K562 (cell line): ENCODE results near the gene GLB1L. TPM values are rescaled to one million over a fixed set of nuclear protein-coding genes. Genes with fewer than 3 reads are reported as not detected.
A peak's percentile ranks its signal among the peaks of the same experiment; 100 is the strongest.

ENCODE experiments used
- ATAC-seq: fragments of 200-7000 bp; cut with Tn5 transposase; 3 replicates; pipeline ENCODE4 v1.9.1; 2020; ENCODE audit warnings: moderate library complexity
- BruUV-seq: library from RNA; stranded (reverse); fragments of 400-500 nt; replicated peaks from 2 replicates; lab custom pipeline; 2021; lab: Mats Ljungman, UMichigan
- CTCF ChIA-PET: fragments of 300-600 bp; formaldehyde crosslinking; extraction: SDS; loops from one replicate; lab custom pipeline; 2021; ENCODE audit warnings: low intra/inter-chr PET ratio; lab: Yijun Ruan, JAX
- POLR2A ChIA-PET: fragments of 300-600, 350-650 bp; sonication (Branson Sonifier 250); formaldehyde crosslinking; extraction: SDS; loops from one replicate; lab custom pipeline; 2021; ENCODE audit warnings: antibody characterized with exemption, inconsistent platforms; lab: Yijun Ruan, JAX
- DNase-seq, 4 experiments: peaks; one replicate each; pipeline versions ENCODE4 v3.0.0 to v3.0.0-alpha.2; 2011 to 2018; ENCODE audit warnings: low spot score in 3 of 4, mixed read lengths in 3 of 4; ENCODE audit errors: extremely low read depth in 1 of 4
- FAIRE-seq: peaks from 2 replicates; lab custom pipeline; 2011; peaks lifted over from hg19 to GRCh38; lab: Jason Lieb, UNC
- H2AFZ ChIP-seq: 2 replicates; pipeline ENCODE4 v1.6.0; 2011; ENCODE audit warnings: low read depth, low read length, control low read depth, inconsistent platforms
- H3K27ac ChIP-seq: fragments of 200-600 bp; 3 replicates; pipeline ENCODE4 v1.8.0; 2011; ENCODE audit warnings: low read depth, mild to moderate bottlenecking, control low read depth, inconsistent platforms, low read length, moderate library complexity, mixed read lengths; ENCODE audit errors: extremely low read depth
- H3K27me3 ChIP-seq, 2 experiments: fragments of 300-600 bp in 1 of 2; 2 replicates in 1 of 2; 3 replicates in 1 of 2; pipeline versions ENCODE4 v1.6.0 to v1.8.0; 2011; ENCODE audit warnings: inconsistent platforms in 2 of 2, low read length in 2 of 2, mild to moderate bottlenecking in 1 of 2, mixed read lengths in 1 of 2, moderate library complexity in 1 of 2; ENCODE audit not compliant: control insufficient read depth in 2 of 2, insufficient read depth in 2 of 2
- H3K36me3 ChIP-seq: fragments of 300-600 bp; 3 replicates; pipeline ENCODE4 v1.8.0; 2011; ENCODE audit warnings: mild to moderate bottlenecking, low read length, inconsistent platforms; ENCODE audit not compliant: control insufficient read depth, insufficient read depth
- H3K4me1 ChIP-seq, 2 experiments: fragments of 200-600 bp in 1 of 2; replicated peaks in 1 of 2; 2 replicates in 1 of 2; 3 replicates in 1 of 2; pipeline versions ENCODE4 v1.5.1 to v1.8.0; 2011; ENCODE audit warnings: inconsistent platforms in 2 of 2, low read length in 2 of 2, mild to moderate bottlenecking in 1 of 2, mixed read lengths in 1 of 2, moderate library complexity in 1 of 2; ENCODE audit not compliant: control insufficient read depth in 2 of 2, insufficient read depth in 2 of 2
- H3K4me2 ChIP-seq: 2 replicates; pipeline ENCODE4 v1.6.1; 2011; ENCODE audit warnings: low read length, control low read depth, inconsistent platforms, mixed read lengths; ENCODE audit not compliant: insufficient read depth
- H3K4me3 ChIP-seq: fragments of 200-600 bp; sonication (generic), shearing (Covaris generic); 2 replicates; pipeline ENCODE4 v1.5.1; 2016; ENCODE audit warnings: control low read depth, inconsistent platforms
- H3K79me2 ChIP-seq: fragments of 200-600 bp; 3 replicates; pipeline ENCODE4 v1.8.0; 2011; ENCODE audit warnings: low read length, inconsistent platforms; ENCODE audit not compliant: control insufficient read depth, insufficient read depth
- H3K9ac ChIP-seq, 2 experiments: 2 replicates each; pipeline versions ENCODE4 v1.6.0 to v1.6.1; 2011; ENCODE audit warnings: low read depth in 2 of 2, low read length in 2 of 2, control low read depth in 1 of 2, inconsistent platforms in 1 of 2, mild to moderate bottlenecking in 1 of 2, mixed read lengths in 1 of 2; ENCODE audit not compliant: insufficient read depth in 1 of 2
- H3K9me1 ChIP-seq: one replicate; pipeline ENCODE4 v1.6.0; 2011; ENCODE audit warnings: inconsistent platforms, mild to moderate bottlenecking, low read length, moderate library complexity; ENCODE audit not compliant: control insufficient read depth, insufficient read depth
- H3K9me3 ChIP-seq: replicated peaks from 2 replicates; pipeline ENCODE4 v1.5.1; 2011; ENCODE audit warnings: low read depth, low read length, inconsistent platforms; ENCODE audit not compliant: control insufficient read depth, insufficient read depth
- H4K20me1 ChIP-seq: replicated peaks from 2 replicates; pipeline ENCODE4 v1.6.1; 2011; ENCODE audit warnings: low read length, inconsistent platforms, mixed read lengths; ENCODE audit not compliant: control insufficient read depth, insufficient read depth
- SUPT5H ChIP-seq: fragments of 450-650 bp; IDR thresholded peaks from 2 replicates; pipeline ENCODE4 v1.6.1; 2016
- U2AF1 ChIP-seq: fragments of 200-400 bp; formaldehyde crosslinking; optimal IDR thresholded peaks from 2 replicates; pipeline ENCODE3; 2017; ENCODE audit warnings: mild to moderate bottlenecking, low read depth, low read length, moderate library complexity
- ZNF384 ChIP-seq: IDR thresholded peaks from 2 replicates; pipeline ENCODE4 v1.6.1; 2012; ENCODE audit warnings: low read depth, low read length, improper control_type of control experiment
- WGBS: fragments of 100-300 bp; shearing (Covaris generic); methylation state at CpG from one replicate; pipeline ENCODE4 v1.1.6; 2016; ENCODE audit warnings: low coverage, mixed read lengths; ENCODE audit not compliant: insufficient coverage; ENCODE audit errors: missing lambda C conversion rate; 5-methylcytosine and 5-hydroxymethylcytosine counted together
- in situ Hi-C: fragments of 300-500 bp; cut with MboI; formaldehyde crosslinking; loops from 4 replicates; pipeline ENCODE4 v1.15.0; 2018; ENCODE audit warnings: inconsistent platforms, mixed read lengths
- intact Hi-C: fragments of 100-400 bp; cut with micrococcal nuclease; formaldehyde crosslinking; loops from 2 replicates; pipeline ENCODE4 v1.14.2; 2022
- polyA plus RNA-seq, 8 experiments: library from polyadenylated mRNA; depleted of rRNA in 4 of 8; stranded (reverse) in 5 of 8; unstranded in 3 of 8; fragments of >200 nt; fragmentation: Nextera tagmentation in 2 of 8; fragmentation: Illumina TruSeq in 1 of 8; extraction: Ambion mirVana in 2 of 8; extraction: Trizol in 1 of 8; gene quantifications; 2 replicates each; pipeline versions ENCODE4 v1.2.1 to v1.2.3, GENCODE V29; 2011 to 2014; ENCODE audit warnings: inconsistent platforms in 1 of 8, missing spikeins in 1 of 8
- total RNA-seq, 7 experiments: library from RNA; depleted of rRNA in 6 of 7; stranded (reverse); fragments of >200 nt in 6 of 7; fragmentation: Illumina TruSeq in 2 of 7; extraction: Trizol in 2 of 7; gene quantifications; 2 replicates each; pipeline versions ENCODE4 v1.2.1 to v1.2.3, GENCODE V29; 2011 to 2021; ENCODE audit warnings: low replicate concordance in 1 of 7
- TF ChIP-seq, protein P1 (sequence below): fragments of 250-450 bp; sonication (Bioruptor Pico); IDR thresholded peaks from 2 replicates; pipeline ENCODE4 v1.8.0; 2021; ENCODE audit warnings: borderline replicate concordance, mild to moderate bottlenecking, moderate library complexity; ENCODE audit not compliant: poor library complexity, severe bottlenecking

The GLB1L gene
- total and polyA plus RNA-seq, 9 of the 15 experiments (the other 6 are each of a cell fraction or from before 2014, with no cell fraction given): 0.42 to 2.9 (median 2.5) TPM

DNA sequence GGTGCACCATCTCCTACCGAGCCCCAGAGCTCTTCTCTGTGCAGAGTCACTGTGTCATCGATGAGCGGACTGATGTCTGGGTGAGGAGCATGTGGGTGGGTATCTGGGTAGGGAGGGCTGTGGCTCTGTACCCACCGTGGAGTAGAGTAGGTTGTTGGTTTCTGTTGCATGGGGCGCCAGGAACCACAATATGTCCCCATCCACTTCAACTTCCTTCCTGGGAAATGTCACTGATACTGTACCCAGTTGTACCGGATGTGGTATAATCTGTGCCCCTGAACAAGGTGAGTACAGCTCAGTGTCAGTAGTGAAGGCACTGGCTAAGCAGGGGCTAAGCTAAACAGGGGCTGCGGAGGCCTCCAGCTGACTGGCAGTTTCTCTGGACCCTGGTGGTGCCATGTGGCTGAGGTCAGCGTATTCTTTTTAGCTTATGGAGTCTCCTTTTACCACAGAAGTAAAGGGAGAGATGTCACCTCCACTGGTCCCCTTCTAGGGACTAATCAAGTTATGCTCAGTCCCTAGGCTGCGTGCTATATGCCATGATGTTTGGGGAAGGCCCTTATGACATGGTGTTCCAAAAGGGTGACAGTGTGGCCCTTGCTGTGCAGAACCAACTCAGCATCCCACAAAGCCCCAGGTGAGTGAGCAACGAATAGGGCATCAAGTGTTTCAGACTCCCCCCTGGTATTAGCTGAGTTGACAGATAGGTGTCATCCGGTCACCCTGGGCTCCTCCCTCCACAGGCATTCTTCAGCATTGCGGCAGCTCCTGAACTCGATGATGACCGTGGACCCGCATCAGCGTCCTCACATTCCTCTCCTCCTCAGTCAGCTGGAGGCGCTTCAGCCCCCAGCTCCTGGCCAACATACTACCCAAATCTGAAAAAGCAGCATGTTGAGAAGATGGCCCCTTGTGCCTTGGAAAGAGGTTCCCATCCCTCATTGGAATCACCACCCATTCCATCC is 2.7 kb upstream of the GLB1L start (continued):
- TF ChIP-seq, protein P1, sequence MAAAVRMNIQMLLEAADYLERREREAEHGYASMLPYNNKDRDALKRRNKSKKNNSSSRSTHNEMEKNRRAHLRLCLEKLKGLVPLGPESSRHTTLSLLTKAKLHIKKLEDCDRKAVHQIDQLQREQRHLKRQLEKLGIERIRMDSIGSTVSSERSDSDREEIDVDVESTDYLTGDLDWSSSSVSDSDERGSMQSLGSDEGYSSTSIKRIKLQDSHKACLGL (CRISPR knock-in tag): no peak
- TF ChIP-seq, all 486 proteins: peak for 7

DNA sequence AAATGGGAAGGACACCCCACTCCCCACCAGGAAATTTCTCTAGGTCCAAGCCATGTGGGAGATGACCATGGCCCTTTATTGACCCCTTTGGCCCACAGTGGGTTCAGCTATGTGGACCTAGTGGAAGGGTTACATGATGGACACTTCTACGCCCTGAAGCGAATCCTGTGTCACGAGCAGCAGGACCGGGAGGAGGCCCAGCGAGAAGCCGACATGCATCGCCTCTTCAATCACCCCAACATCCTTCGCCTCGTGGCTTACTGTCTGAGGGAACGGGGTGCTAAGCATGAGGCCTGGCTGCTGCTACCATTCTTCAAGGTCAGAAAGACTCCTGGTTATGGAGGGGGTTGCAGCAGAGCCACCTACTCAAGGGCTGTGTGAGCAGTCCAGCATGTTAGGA is 1.3 kb upstream of the GLB1L start:
- FAIRE-seq (no peak), DNase-seq (no peak), ATAC-seq (no peak)
- H3K4me1 ChIP-seq: peaks cover 21 to 39% of the 10 kb centered on the region in 2 experiments; a peak in 4 of 5 replicates
- H3K79me2 ChIP-seq: peaks cover 18% of the 10 kb centered on the region
- H3K9me1 ChIP-seq: no peaks in the 10 kb centered on the region
- CTCF ChIA-PET: no interaction called here
- POLR2A ChIA-PET: interaction anchor here (2.2 kb wide), 1 partner anchor 10 kb away, joined by 11 read pairs; no protein-coding TSS in a partner anchor
- peak overlapping the region; percentile 93; the same call in 1 of the 2 replicates for H3K4me3 ChIP-seq
- H3K4me2 ChIP-seq: peak overlapping the region; percentile 92; the same call in 1 of the 2 replicates
- peak overlapping the region; percentile 66 to 94; a peak in 3 of 4 replicates for H3K9ac ChIP-seq
- no peak for TF ChIP-seq ZNF384
- no peak for TF ChIP-seq U2AF1
- 0 out of 2 replicates have a peak, but pooled peaks have one; percentile 9 for TF ChIP-seq SUPT5H
- H3K36me3 ChIP-seq: peaks cover 50% of the 10 kb centered on the region
- in situ Hi-C loops: no loop called here
- intact Hi-C loops: no loop called here
- peak overlapping the region; percentile 95; the same call in 2 of the 3 replicates for H3K27ac ChIP-seq
- H2AFZ ChIP-seq: no peak overlapping the region
- no peaks in the 10 kb centered on the region for H3K9me3 ChIP-seq
- no peaks in the 10 kb centered on the region for H3K27me3 ChIP-seq
- WGBS: 91% methylated on average over 10 of the region's 10 CpGs
- no TSS peak for BruUV-seq
- H4K20me1 ChIP-seq: 0 out of 2 replicates have a peak, but pooled peaks cover 3% of the 10 kb centered on the region
